A549 (cell line): ENCODE measurements around the gene MOGAT2.

Experiments used
- CHD2 ChIP-seq: fragments of 150-350 bp; IDR thresholded peaks from 2 replicates; pipeline ENCODE4 v1.6.1; 2014; ENCODE audit warnings: low read length; ENCODE audit not compliant: partially characterized antibody
- CTCF ChIP-seq: fragments of >200 bp; sonication (Bioruptor Twin); formaldehyde crosslinking; IDR thresholded peaks from 3 replicates; pipeline ENCODE4 v1.5.1; 2016
- EP300 ChIP-seq, 2 experiments: fragments of >200 bp; sonication (Bioruptor Twin); formaldehyde crosslinking; IDR thresholded peaks; 2 replicates in 1 of 2; 3 replicates in 1 of 2; pipeline ENCODE4 v1.6.1; 2016 to 2017
- KDM5A ChIP-seq: fragments of 200-600 bp; sonication (generic); IDR thresholded peaks from 2 replicates; pipeline ENCODE4 v1.6.1; 2016; ENCODE audit warnings: antibody characterized with exemption, mild to moderate bottlenecking
- MAX ChIP-seq: IDR thresholded peaks from 2 replicates; pipeline ENCODE4 v1.6.1; 2012
- POLR2A ChIP-seq: IDR thresholded peaks from 2 replicates; pipeline ENCODE4 v1.6.1; 2012; ENCODE audit warnings: mild to moderate bottlenecking, low read length
- SREBF2 ChIP-seq: fragments of 450-650 bp; IDR thresholded peaks from 2 replicates; pipeline ENCODE4 v1.6.1; 2014; ENCODE audit warnings: mild to moderate bottlenecking, moderate library complexity

GRCh38 chr11:75767793-75768111, 50.1 kb downstream of the MOGAT2 start:
- TF ChIP-seq CTCF: no peak; the same call in 2 of the 3 replicates
- TF ChIP-seq EP300 (IDR thresholded peaks at IDR 0.05): no peak
- no peak for TF ChIP-seq MAX
- no peak for TF ChIP-seq SREBF2
- no peak for TF ChIP-seq KDM5A
- TF ChIP-seq POLR2A: no peak
- no peak for TF ChIP-seq CHD2
